K562 treated with DMSO at 1 percent for 24 hours (cell line): Measurements from ENCODE around the gene NIT2. TPM values are rescaled to one million over a fixed set of nuclear protein-coding genes. Genes with fewer than 3 reads are reported as not detected.

Source experiments
- total RNA-seq: library from RNA; unstranded; fragments of 300-600 nt; gene quantifications from 2 replicates; pipeline ENCODE4 v1.2.3, GENCODE V29; 2022; ENCODE audit warnings: low read depth; ENCODE audit not compliant: insufficient read depth

The NIT2 gene
- 15.9 and 19.5 TPM in 2 replicates for total RNA-seq

GRCh38 chr3:100334488-100335351 lies at the start of gene NIT2:
TSS of gene NIT2 (plus strand) at chr3:100334757. CDS start at chr3:100334792, 35 bp downstream.

GRCh38 chr3:100400780-100401673 lies 66.5 kb downstream of the NIT2 start, which contains the start of the genes LNP1 and TOMM70:
TSS of gene LNP1 (plus strand) at chr3:100401539. CDS start at chr3:100429730, 28,191 bp downstream.
TSS of gene TOMM70 (minus strand) at chr3:100401089. CDS start at chr3:100400949, 140 bp downstream.

Other genes with a start within 250 kb of the NIT2 start
- gene FILIP1L, start 220.3 kb upstream of the NIT2 start, total RNA-seq: 3.7 and 4.7 TPM in 2 replicates
- gene TBC1D23, start 73.8 kb upstream of the NIT2 start, total RNA-seq: 10.2 and 16.8 TPM in 2 replicates
- gene TOMM70, start 66.3 kb downstream of the NIT2 start, total RNA-seq: 17.4 and 19.8 TPM in 2 replicates
- 3.1 and 3.6 TPM in 2 replicates for gene LNP1, start 66.8 kb downstream of the NIT2 start, total RNA-seq
- gene TMEM45A, start 157.9 kb downstream of the NIT2 start, total RNA-seq: 1.9 and 3.8 TPM in 2 replicates